ENCODE results near the gene SLC7A8. TPM values are rescaled to one million over a fixed set of nuclear protein-coding genes. Genes with fewer than 3 reads are reported as not detected.

Gene SLC7A8
- total RNA-seq, 2 experiments from 2014 or later = 1.5 to 1.9 TPM

DNA sequence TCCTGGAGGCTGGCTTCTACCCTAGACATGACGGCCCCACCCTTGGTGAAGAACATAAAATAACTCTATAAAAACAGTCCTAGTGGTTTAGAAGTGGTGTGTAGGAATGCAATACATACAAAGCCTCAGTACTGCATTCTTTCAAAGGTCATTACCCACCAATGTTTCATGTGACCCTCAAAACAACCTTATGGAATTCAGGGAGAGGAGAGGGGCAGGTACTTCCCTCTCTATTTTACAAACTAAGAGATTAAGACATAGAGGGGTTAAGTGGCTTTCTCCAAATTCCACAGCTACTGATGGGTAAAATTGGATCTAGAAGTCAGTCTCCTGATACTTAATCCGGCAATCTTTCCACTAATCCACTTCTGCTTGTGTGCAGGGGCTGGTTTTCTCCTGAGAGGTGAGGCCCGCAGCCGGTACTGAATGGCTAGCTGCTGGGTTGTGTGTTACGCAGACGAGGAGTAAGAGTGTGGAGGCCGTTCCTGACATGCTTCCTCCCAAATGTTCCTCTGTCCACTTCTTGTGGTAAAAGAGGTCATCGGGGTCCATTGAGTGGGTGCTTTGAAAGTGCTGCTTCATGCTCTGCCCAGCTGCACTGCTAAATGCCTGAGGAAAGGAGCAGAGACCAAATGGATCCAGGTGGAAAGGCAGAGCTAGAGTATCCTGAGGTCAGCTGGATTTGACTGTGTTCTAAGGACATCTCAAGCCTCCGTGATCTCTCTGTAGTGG is 16.2 kb downstream of the SLC7A8 start:
- ChIA-PET CTCF (no interaction called here), POLR2A (no interaction called here)
- no peaks in the 10 kb centered on the region for H3K36me3 Mint-ChIP-seq (ENCODE audit: low read depth)
- TF ChIP-seq, protein P1, sequence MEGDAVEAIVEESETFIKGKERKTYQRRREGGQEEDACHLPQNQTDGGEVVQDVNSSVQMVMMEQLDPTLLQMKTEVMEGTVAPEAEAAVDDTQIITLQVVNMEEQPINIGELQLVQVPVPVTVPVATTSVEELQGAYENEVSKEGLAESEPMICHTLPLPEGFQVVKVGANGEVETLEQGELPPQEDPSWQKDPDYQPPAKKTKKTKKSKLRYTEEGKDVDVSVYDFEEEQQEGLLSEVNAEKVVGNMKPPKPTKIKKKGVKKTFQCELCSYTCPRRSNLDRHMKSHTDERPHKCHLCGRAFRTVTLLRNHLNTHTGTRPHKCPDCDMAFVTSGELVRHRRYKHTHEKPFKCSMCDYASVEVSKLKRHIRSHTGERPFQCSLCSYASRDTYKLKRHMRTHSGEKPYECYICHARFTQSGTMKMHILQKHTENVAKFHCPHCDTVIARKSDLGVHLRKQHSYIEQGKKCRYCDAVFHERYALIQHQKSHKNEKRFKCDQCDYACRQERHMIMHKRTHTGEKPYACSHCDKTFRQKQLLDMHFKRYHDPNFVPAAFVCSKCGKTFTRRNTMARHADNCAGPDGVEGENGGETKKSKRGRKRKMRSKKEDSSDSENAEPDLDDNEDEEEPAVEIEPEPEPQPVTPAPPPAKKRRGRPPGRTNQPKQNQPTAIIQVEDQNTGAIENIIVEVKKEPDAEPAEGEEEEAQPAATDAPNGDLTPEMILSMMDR (IDR thresholded peaks at IDR 0.05) = no peak
- peaks cover 18% of the 10 kb centered on the region for H3K4me1 Mint-ChIP-seq (ENCODE audit: low read depth)
- ATAC-seq = no peak
- H3K4me3 Mint-ChIP-seq = no peak overlapping the region
- no peak overlapping the region for H3K27ac Mint-ChIP-seq
- intact Hi-C loops (cut with micrococcal nuclease) = no loop called here
- H3K27me3 Mint-ChIP-seq = no peaks in the 10 kb centered on the region
- no peak for DNase-seq
- H3K9me3 Mint-ChIP-seq = no peaks in the 10 kb centered on the region

DNA sequence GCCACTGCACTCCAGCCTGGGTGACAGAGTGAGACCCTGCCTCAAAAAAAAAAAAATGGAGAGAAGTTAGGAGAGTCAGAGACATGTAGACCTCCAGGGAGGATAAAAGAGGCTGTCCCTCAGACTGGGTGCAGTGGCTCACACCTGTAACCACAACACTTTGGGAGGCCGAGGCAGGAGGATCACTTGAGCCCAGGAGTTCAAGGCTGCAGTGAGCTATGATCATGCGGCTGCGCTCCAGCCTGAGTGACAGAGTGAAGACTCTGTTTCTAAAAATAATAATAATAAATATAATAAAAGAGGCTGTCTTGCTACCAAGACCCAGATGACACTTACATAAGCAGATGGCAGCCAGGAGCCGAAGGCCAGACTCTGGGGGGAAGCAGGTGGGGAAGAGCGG is 18.5 kb downstream of the SLC7A8 start:
- no peak overlapping the region for H3K27ac Mint-ChIP-seq
- CTCF ChIA-PET = interaction anchor here (0.6 to 1.1 kb wide), 2 partner anchors 42 to 44 kb away, joined by 3 read pairs; no protein-coding TSS in a partner anchor
- intact Hi-C loops (cut with micrococcal nuclease) = no loop called here
- ATAC-seq (no peak), DNase-seq (no peak)
- POLR2A ChIA-PET = no interaction called here
- H3K36me3 Mint-ChIP-seq (ENCODE audit: low read depth) = no peaks in the 10 kb centered on the region
- no peaks in the 10 kb centered on the region for H3K9me3 Mint-ChIP-seq
- H3K4me1 Mint-ChIP-seq (ENCODE audit: low read depth) = peaks cover 16% of the 10 kb centered on the region
- no peak overlapping the region for H3K4me3 Mint-ChIP-seq
- no peaks in the 10 kb centered on the region for H3K27me3 Mint-ChIP-seq
- TF ChIP-seq, protein P1 (IDR thresholded peaks at IDR 0.05) = no peak

DNA sequence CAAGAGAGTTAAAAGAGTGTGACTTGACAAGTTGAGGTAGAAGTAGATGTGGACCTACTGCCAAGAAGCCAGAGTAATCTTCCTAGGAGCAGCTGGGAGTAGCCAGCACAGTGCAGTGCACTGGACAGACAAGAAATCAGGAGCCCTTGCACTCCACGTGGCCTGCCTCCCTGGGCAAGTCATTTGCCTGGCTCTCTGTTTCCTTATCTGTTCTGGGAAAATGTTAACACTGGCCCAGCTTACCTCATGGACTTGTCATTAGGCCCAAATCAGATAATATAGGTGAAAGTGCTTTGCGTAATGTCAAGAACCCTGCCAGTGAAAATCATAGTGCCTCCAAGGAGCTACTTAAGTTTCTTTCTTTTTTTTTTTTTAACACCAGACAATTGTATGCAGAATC is 19.2 kb downstream of the SLC7A8 start:
- POLR2A ChIA-PET = no interaction called here

DNA sequence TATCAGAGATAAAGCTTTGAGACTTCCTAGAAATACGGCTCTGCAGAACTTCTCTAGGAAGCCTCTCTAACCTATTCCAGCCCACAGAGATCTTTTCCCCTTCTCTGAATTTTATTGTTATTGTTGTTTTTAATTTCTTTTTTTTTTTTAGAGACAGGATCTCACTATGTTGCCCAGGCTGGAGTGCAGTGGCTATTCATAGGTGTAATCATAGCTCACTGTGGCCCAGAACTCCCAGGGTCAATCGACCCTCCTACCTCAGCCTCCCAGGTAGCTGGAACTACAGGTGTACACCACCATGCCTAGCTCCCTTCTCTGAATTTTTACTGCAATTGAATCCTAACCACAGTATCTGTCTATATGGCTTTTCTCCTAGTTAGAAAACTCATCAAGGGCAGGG is 19.6 kb downstream of the SLC7A8 start:
- Mint-ChIP-seq H3K27me3 (no peaks in the 10 kb centered on the region), H3K9me3 (no peaks in the 10 kb centered on the region), H3K27ac (no peak overlapping the region), H3K36me3 (ENCODE audit: low read depth) (no peaks in the 10 kb centered on the region), H3K4me1 (ENCODE audit: low read depth) (peaks cover 14% of the 10 kb centered on the region), H3K4me3 (no peak overlapping the region)
- ATAC-seq (no peak), DNase-seq (no peak)
- intact Hi-C loops (cut with micrococcal nuclease) = no loop called here
- TF ChIP-seq, protein P1 (IDR thresholded peaks at IDR 0.05) = no peak
- CTCF ChIA-PET = interaction anchor here (0.7 to 1.3 kb wide), 3 partner anchors 23 to 1306 kb away, joined by 3 to 4 read pairs (median 3); no protein-coding TSS in a partner anchor
- POLR2A ChIA-PET = no interaction called here

More for the DNA sequence above, 19.2 kb downstream of the SLC7A8 start:
- DNase-seq (no peak), ATAC-seq (no peak)
- intact Hi-C loops (cut with micrococcal nuclease) = no loop called here
- no peak overlapping the region for H3K4me3 Mint-ChIP-seq
- no peaks in the 10 kb centered on the region for H3K36me3 Mint-ChIP-seq (ENCODE audit: low read depth)
- peaks cover 14% of the 10 kb centered on the region for H3K4me1 Mint-ChIP-seq (ENCODE audit: low read depth)
- CTCF ChIA-PET = interaction anchor here (0.6 to 1.3 kb wide), 4 partner anchors 22 to 1306 kb away, joined by 3 to 4 read pairs (median 3); no protein-coding TSS in a partner anchor
- H3K27me3 Mint-ChIP-seq = no peaks in the 10 kb centered on the region
- TF ChIP-seq, protein P1 (IDR thresholded peaks at IDR 0.05) = no peak
- H3K27ac Mint-ChIP-seq = no peak overlapping the region
- H3K9me3 Mint-ChIP-seq = no peaks in the 10 kb centered on the region

DNA sequence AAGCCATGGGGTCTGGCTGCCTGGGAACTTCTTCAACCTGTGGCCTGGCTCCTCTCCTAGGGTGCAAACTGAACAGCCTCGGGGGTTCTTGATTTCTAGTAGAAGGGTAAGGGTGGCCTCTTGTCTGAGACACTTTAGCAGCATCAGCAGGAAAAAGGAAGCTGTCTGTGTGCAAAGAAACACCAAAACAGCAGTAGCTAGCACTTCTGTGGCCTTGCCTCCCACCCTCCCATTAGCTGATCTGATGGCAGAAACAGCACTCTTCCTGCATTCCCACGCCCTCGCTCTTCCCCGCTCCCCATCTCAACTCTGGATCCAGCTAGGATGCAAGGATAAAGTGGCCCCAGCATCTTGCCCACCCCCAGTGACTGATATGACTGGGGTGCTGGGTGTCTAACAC is 20.7 kb downstream of the SLC7A8 start:
- intact Hi-C loops (cut with micrococcal nuclease) = no loop called here
- Mint-ChIP-seq H3K4me3 (no peak overlapping the region), H3K9me3 (no peaks in the 10 kb centered on the region), H3K4me1 (ENCODE audit: low read depth) (peaks cover 14% of the 10 kb centered on the region), H3K27me3 (no peaks in the 10 kb centered on the region), H3K27ac (no peak overlapping the region), H3K36me3 (ENCODE audit: low read depth) (no peaks in the 10 kb centered on the region)
- DNase-seq (no peak), ATAC-seq (peak; percentile 34)
- POLR2A ChIA-PET = no interaction called here
- TF ChIP-seq, protein P1 (IDR thresholded peaks at IDR 0.05) = no peak
- CTCF ChIA-PET = interaction anchor here (1.3 kb wide), 2 partner anchors 16 to 21 kb away, joined by 3 to 4 read pairs; no protein-coding TSS in a partner anchor
